GM10266 (cell line): Measurements from ENCODE around the gene SORCS2.

ENCODE experiments used
- DNase-seq: peaks from one replicate; pipeline ENCODE4 v3.0.0; 2012; ENCODE audit errors: extremely low spot score
- CTCF ChIP-seq: IDR thresholded peaks from 2 replicates; pipeline ENCODE4 v1.5.1; 2012; ENCODE audit warnings: mild to moderate bottlenecking, low read depth; ENCODE audit not compliant: control insufficient read depth, insufficient read depth; ENCODE audit errors: missing control alignments

The SORCS2 gene

GRCh38 chr4:7427361-7427760, 235.0 kb downstream of the SORCS2 start:
- DNase-seq = no peak
- no peak for TF ChIP-seq CTCF

GRCh38 chr4:7427831-7428260, 235.5 kb downstream of the SORCS2 start:
- no peak for TF ChIP-seq CTCF

GRCh38 chr4:7428261-7429068, 236.1 kb downstream of the SORCS2 start:
- no peak for TF ChIP-seq CTCF
- no peak for DNase-seq

More at GRCh38 chr4:7427831-7428260, 235.5 kb downstream of the SORCS2 start:
- no peak for DNase-seq

GRCh38 chr4:7429069-7429416, 236.7 kb downstream of the SORCS2 start:
- TF ChIP-seq CTCF = no peak

GRCh38 chr4:7429601-7430078, 237.3 kb downstream of the SORCS2 start:
- no peak for DNase-seq
- no peak for TF ChIP-seq CTCF

More at GRCh38 chr4:7429069-7429416, 236.7 kb downstream of the SORCS2 start:
- DNase-seq = no peak

GRCh38 chr4:7430368-7430964, 238.1 kb downstream of the SORCS2 start:
- no peak for TF ChIP-seq CTCF
- no peak for DNase-seq

- no peak for DNase-seq
- no peak for TF ChIP-seq CTCF
Measured at GRCh38 chr4:7430965-7431695, 238.8 kb downstream of the SORCS2 start.
